GM12872 (cell line): ENCODE results near the gene LDB1.

Experiments
- TF ChIP-seq, protein P1 (sequence below): IDR thresholded peaks from 3 replicates; pipeline ENCODE4 v1.5.1; 2011; ENCODE audit warnings: low read depth, mild to moderate bottlenecking, low read length, moderate library complexity; ENCODE audit not compliant: insufficient read depth

LDB1 gene

DNA sequence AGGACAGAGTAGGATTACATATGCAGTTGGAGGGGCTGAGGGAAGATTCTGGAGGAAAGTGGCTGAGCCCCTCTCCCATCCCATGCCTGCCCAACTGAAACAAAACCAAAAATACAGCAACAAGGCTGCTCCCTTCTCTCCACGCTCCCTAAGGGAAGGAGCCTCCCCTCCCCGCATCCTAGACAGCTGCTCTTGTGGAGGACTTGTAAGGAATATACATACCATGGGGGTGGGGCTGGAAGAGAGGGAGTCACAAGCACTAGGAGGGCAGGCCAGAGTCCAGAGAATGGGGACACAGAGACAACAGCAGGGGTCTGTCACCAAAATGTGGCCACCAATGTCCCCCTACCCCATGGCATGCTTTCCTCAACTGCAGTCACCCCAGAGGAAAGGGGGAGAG is 13.2 kb downstream of the LDB1 start:
- TF ChIP-seq, protein P1, sequence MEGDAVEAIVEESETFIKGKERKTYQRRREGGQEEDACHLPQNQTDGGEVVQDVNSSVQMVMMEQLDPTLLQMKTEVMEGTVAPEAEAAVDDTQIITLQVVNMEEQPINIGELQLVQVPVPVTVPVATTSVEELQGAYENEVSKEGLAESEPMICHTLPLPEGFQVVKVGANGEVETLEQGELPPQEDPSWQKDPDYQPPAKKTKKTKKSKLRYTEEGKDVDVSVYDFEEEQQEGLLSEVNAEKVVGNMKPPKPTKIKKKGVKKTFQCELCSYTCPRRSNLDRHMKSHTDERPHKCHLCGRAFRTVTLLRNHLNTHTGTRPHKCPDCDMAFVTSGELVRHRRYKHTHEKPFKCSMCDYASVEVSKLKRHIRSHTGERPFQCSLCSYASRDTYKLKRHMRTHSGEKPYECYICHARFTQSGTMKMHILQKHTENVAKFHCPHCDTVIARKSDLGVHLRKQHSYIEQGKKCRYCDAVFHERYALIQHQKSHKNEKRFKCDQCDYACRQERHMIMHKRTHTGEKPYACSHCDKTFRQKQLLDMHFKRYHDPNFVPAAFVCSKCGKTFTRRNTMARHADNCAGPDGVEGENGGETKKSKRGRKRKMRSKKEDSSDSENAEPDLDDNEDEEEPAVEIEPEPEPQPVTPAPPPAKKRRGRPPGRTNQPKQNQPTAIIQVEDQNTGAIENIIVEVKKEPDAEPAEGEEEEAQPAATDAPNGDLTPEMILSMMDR, result no peak

DNA sequence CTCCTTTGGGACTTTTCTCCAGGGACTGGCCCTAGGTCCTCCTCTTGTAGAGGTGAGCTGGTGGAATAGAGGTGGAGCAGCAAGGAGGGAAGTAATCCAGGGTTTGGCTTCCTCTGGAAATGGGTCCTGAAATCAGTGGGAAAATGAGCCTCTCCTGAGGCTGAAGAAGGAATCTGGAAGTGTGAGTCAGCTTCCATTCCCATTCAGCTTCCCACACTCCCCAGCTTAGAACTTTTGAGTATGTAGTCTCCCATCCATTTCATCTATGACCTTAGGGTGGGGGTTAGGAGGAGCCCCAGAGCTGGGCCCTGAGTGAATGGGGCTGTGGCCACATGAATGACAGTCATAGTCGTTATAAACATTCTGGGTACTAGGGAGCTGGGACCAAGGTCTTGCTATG is 17.7 kb downstream of the LDB1 start:
- TF ChIP-seq, protein P1, result no peak

DNA sequence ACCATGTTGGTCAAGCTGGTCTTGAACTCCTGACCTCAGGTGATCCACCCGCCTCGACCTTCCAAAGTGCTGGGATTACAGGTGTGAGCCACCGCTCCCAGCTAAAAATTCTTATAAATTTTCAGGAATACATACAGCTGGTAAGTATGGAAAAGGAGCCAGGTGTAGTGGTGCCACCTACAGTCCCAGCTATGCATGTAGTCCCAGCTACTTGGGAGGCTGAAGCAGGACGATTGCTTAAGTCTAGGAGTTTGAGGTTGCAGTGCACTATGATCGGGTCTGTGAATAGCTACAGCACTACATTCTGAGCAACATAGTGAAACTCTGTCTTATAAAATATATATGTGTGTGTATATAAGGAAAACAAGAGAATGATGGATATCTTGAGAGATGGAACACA is 19.0 kb downstream of the LDB1 start:
- TF ChIP-seq, protein P1, result no peak

DNA sequence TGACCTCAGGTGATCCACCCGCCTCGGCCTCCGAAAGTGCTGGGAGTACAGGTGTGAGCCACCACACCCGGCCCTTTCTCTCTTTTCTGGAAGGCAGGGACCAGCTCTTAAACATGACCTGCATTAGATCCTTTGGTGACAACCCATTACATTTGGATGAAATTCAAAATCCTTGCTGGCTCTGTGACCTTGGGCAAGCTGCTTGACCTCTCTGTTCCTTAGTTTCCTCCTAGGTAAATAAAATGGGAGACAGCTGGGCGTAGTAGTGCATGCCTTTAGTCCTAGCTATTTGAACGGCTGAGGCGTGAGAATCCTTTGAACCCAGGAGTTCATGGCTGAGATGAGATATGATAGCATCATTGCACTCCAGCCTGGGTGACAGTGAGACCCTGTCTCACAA is 23.7 kb downstream of the LDB1 start:
- TF ChIP-seq, protein P1, result no peak

DNA sequence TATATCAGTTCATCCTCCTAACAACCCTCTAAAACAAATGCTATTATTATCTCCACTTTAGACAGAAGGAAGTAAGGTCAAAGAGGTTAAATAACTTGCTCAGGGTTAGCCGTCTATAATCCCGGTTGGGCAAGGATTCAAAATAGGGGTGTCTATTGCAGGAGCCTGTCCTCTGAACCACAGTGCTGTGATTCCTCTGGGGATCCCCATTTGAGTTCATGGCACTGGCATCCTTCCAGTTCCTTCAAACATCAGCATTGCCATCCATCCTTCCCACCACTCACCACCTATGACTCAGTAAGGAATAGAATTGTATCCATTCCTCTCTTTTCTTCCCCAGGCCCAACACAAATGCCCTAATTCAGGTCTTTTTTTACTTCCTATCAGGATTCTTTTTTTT is 29.4 kb downstream of the LDB1 start:
- TF ChIP-seq, protein P1, result no peak

DNA sequence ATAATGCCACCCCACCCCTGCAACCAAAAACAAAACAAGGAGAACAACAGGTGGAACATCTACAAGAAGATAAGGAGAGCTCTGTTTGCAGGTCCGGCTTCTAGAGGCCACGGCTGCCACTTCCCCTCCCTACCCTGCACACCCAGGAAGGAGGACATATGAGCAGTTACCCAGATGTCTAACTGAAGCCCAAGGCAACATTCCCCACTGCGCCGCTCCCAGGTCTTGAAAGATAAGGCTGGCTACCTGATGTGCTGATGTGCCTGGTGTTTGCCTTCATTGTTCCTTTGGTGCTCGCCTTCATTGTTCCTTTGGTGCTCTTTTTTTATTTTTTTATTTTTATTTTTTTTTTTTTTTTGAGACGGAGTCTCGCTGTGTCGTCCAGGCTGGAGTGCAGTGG is 34.0 kb downstream of the LDB1 start:
- TF ChIP-seq, protein P1, result no peak

DNA sequence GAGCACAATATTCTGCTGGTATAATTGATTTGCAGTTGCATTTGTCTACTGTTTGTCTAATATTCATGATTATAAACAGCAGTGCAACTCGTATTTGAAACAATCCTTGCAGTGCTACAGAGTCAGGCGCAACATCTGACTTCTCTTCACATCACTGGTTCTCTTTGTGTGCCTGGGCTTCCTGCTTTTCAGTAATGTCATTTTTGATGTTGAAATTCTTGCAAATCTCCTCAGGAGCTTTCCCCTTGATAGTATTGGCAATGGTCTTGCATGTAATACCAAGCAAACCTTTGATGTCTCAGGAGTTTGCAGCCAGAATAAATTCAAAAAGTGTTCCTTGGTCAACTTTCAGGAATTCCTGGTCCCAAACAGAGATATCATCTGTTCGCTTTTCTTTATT is 34.8 kb downstream of the LDB1 start:
- TF ChIP-seq, protein P1, result no peak

DNA sequence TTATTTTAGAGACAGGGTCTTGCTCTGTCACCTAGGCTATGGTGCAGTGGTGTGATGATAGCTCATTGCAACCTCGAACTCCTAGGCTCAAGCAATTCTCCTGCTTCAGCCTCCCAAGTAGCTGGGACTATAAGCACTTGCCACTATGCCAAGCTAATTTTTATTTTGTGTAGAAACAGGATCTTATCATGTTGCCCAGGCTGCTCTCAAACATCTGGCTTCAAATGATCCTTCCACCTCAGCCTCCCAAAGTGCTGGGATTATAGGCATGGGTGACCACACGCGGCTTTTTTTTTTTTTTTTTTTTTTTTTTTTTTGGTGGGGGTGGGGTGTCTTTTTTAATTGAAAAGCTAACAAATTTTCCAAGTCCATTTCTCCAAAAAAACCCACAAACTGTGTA is 36.6 kb downstream of the LDB1 start:
- TF ChIP-seq, protein P1, result no peak
